GM23248 (cell line): ENCODE measurements around the gene DTX4. TPM values are rescaled to one million over a fixed set of nuclear protein-coding genes. Genes with fewer than 3 reads are reported as not detected.

Experiments used
- DNase-seq: peaks from one replicate; pipeline ENCODE4 v3.0.0-alpha.2; 2015
- H2AFZ ChIP-seq: fragments of 200-600 bp; sonication (generic); 2 replicates; pipeline ENCODE4 v1.6.1; 2016; ENCODE audit warnings: antibody characterized with exemption
- H3F3A ChIP-seq: fragments of 200-600 bp; sonication (generic); 2 replicates; pipeline ENCODE4 v1.6.1; 2016; ENCODE audit warnings: mild to moderate bottlenecking, antibody characterized with exemption, mixed run types; ENCODE audit not compliant: insufficient read depth
- H3K27ac ChIP-seq: fragments of 200-600 bp; sonication (generic); 2 replicates; pipeline ENCODE4 v1.5.1; 2016; ENCODE audit warnings: mild to moderate bottlenecking
- H3K27me3 ChIP-seq: fragments of 200-600 bp; sonication (generic); replicated peaks from 2 replicates; pipeline ENCODE4 v1.6.1; 2016; ENCODE audit warnings: mild to moderate bottlenecking; ENCODE audit not compliant: insufficient read depth
- H3K36me3 ChIP-seq: fragments of 200-600 bp; sonication (generic); 2 replicates; pipeline ENCODE4 v1.6.1; 2016; ENCODE audit warnings: low read depth, mild to moderate bottlenecking
- H3K4me1 ChIP-seq: fragments of 200-600 bp; sonication (generic); 2 replicates; pipeline ENCODE4 v1.6.1; 2016; ENCODE audit warnings: mild to moderate bottlenecking; ENCODE audit not compliant: insufficient read depth
- H3K4me2 ChIP-seq: fragments of 200-600 bp; sonication (generic); one replicate; pipeline ENCODE4 v1.6.1; 2016; ENCODE audit warnings: mild to moderate bottlenecking; ENCODE audit not compliant: unreplicated experiment
- H3K4me3 ChIP-seq: fragments of 200-600 bp; sonication (generic); 2 replicates; pipeline ENCODE4 v1.5.1; 2016; ENCODE audit warnings: mild to moderate bottlenecking
- H3K79me2 ChIP-seq: fragments of 200-600 bp; sonication (generic); 2 replicates; pipeline ENCODE4 v1.6.1; 2016; ENCODE audit warnings: mild to moderate bottlenecking; ENCODE audit not compliant: insufficient read depth
- H3K9ac ChIP-seq: fragments of 200-600 bp; sonication (generic); 2 replicates; pipeline ENCODE4 v1.6.1; 2016; ENCODE audit warnings: mild to moderate bottlenecking
- H3K9me2 ChIP-seq: fragments of 200-600 bp; sonication (generic); 2 replicates; pipeline ENCODE4 v1.6.1; 2016; ENCODE audit warnings: mixed run types, mild to moderate bottlenecking, moderate library complexity; ENCODE audit not compliant: insufficient read depth
- H3K9me3 ChIP-seq: fragments of 200-600 bp; sonication (generic); one replicate; pipeline ENCODE4 v1.6.1; 2017; ENCODE audit warnings: low read depth
- H4K20me1 ChIP-seq: fragments of 200-600 bp; sonication (generic); 2 replicates; pipeline ENCODE4 v1.6.0; 2016; ENCODE audit not compliant: insufficient read depth
- EZH2 ChIP-seq: fragments of 200-600 bp; sonication (generic); IDR thresholded peaks from 2 replicates; pipeline ENCODE4 v1.6.1; 2018; ENCODE audit warnings: antibody characterized with exemption, mild to moderate bottlenecking; ENCODE audit not compliant: insufficient read depth, poor library complexity, severe bottlenecking
- EZH2phosphoT487 ChIP-seq: fragments of 200-600 bp; sonication (generic); IDR thresholded peaks from 2 replicates; pipeline ENCODE4 v1.6.1; 2018; ENCODE audit warnings: antibody characterized with exemption, moderate library complexity, mild to moderate bottlenecking, low read depth; ENCODE audit not compliant: insufficient read depth
- WGBS, 2 experiments: methylation state at CpG; one replicate each; pipeline ENCODE4 v1.1.6; 2015 to 2017; ENCODE audit warnings: low lambda C conversion rate in 2 of 2, low coverage in 1 of 2; ENCODE audit errors: missing lambda C conversion rate in 2 of 2; 5-methylcytosine and 5-hydroxymethylcytosine counted together
- in situ Hi-C: fragments of 300-500 bp; cut with MboI; formaldehyde crosslinking; loops from 2 replicates; pipeline ENCODE4 v1.15.0; 2020
- polyA plus RNA-seq: library from polyadenylated mRNA; unstranded; fragments of >200 nt; fragmentation: Nextera tagmentation; extraction: Ambion mirVana; gene quantifications from 2 replicates; pipeline ENCODE4 v1.2.1, GENCODE V29; 2016
- total RNA-seq: library from RNA; depleted of rRNA; stranded (reverse); fragments of >200 nt; shearing (Covaris generic); gene quantifications from 2 replicates; pipeline ENCODE4 v1.2.3, GENCODE V29; 2014

The DTX4 gene
- total and polyA plus RNA-seq, 2 experiments from 2014 or later: 0.16 to 0.22 TPM

DNA sequence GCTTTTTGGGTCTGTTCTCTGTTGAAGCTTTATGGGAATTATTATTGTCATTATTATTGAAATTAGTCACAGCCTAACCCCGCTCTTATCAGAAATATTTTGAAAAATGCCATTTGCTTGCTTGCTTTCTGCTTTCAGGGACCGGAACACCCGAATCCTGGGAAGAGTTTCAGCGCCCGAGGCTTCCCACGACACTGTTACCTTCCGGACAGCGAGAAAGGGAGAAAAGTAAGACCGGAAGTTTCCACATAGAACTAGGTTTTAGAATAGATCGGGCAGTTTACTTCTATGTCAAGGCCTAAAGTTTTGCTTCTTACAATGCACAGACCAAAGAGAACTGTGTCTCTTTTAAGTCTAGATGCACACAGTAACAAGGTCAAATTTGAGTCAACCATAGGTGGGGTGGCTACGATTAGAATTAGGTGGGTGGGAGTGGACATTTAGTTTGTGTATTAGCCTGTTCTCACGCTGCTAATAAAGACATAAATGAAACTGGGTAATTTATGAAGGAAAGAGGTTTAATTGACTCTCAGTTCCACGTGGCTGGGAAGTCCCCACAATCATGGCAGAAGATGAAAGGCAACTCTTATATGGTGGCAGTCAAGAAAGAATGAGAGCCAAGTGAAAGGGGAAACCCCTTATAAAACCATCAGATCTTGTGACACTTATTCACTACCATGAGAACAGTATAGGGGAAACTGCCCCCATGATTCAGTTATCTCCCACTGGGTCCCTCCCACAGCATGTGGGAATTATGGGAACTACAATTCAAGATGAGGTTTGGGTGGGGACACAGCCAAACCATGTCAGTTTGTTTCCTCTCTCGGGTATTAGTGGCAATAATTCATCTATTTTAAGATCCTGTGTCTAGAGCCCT, 27.9 kb downstream of the DTX4 start:
- WGBS, 2 experiments: 79 to 83% methylated on average over 14 of the region's 14 CpGs
- Histone ChIP-seq H3K9ac (no peak overlapping the region), H3F3A (no peaks in the 10 kb centered on the region), H3K9me3 (no peaks in the 10 kb centered on the region), H3K4me3 (no peak overlapping the region), H3K36me3 (no peaks in the 10 kb centered on the region), H4K20me1 (no peaks in the 10 kb centered on the region), H3K79me2 (no peaks in the 10 kb centered on the region), H3K4me2 (no peak overlapping the region), H3K9me2 (no peaks in the 10 kb centered on the region), H2AFZ (no peak overlapping the region), H3K27ac (no peak overlapping the region), H3K4me1 (no peaks in the 10 kb centered on the region), H3K27me3 (peaks cover 8% of the 10 kb centered on the region)
- in situ Hi-C loops: loop anchor here (25.0 kb wide), 1 partner anchor 488 kb away; no protein-coding TSS in a partner anchor
- TF ChIP-seq EZH2phosphoT487 (no peak), EZH2 (no peak)
- DNase-seq: no peak

DNA sequence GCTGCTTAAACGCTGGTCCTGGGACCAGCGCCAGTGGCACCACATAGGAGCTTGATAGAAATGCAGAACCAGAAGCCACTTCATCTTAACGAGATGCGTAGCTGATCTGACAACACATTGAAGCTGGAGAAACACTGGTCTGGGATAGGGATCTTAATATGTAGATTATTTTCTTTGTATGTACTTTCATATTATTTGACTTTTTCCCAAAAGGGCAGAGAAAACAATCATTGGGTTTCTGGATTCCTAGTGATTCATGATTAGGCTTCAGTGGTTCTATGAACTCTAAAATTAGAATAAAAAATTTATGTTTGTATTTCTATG, 28.5 kb downstream of the DTX4 start:
- Histone ChIP-seq H3K27ac (no peak overlapping the region), H3K79me2 (no peaks in the 10 kb centered on the region), H2AFZ (no peak overlapping the region), H3K4me1 (no peaks in the 10 kb centered on the region), H3K36me3 (no peaks in the 10 kb centered on the region), H3K9me2 (no peaks in the 10 kb centered on the region), H3K4me2 (no peak overlapping the region), H3K4me3 (no peak overlapping the region), H3F3A (no peaks in the 10 kb centered on the region), H3K9ac (no peak overlapping the region), H4K20me1 (no peaks in the 10 kb centered on the region), H3K9me3 (no peaks in the 10 kb centered on the region), H3K27me3 (peaks cover 8% of the 10 kb centered on the region)
- DNase-seq: no peak
- TF ChIP-seq EZH2 (no peak), EZH2phosphoT487 (no peak)
- in situ Hi-C loops: no loop called here
- 73 to 79% methylated on average over 4 of the region's 4 CpGs for WGBS, 2 experiments

DNA sequence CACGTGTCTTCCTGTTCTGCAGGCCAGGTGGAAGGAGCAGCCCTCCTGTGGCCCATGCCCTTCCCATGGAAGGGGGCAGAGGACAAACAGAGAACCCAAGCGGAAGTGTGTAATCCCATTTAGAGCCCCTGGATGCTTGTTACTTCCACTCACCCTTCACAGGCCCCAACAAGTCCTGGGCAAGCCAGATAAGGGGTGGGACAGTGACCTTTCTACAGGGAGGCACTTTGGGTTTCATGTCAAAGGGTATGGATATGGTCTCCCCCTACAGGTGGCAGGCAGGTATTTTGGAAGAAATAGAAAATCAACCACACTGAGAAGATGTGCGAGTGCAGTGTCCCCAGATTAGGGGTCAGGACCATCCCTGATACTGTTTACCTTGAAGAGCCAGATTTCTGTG, 29.4 kb downstream of the DTX4 start:
- 83 to 89% methylated on average over 3 of the region's 3 CpGs for WGBS, 2 experiments
- H2AFZ ChIP-seq: no peak overlapping the region
- H3K9me3 ChIP-seq: no peaks in the 10 kb centered on the region
- TF ChIP-seq EZH2: no peak
- no peak for TF ChIP-seq EZH2phosphoT487
- no peak overlapping the region for H3K4me2 ChIP-seq
- no peaks in the 10 kb centered on the region for H3K4me1 ChIP-seq
- no peaks in the 10 kb centered on the region for H3K36me3 ChIP-seq
- no peak overlapping the region for H3K9ac ChIP-seq
- in situ Hi-C loops: no loop called here
- DNase-seq: no peak
- peaks cover 16% of the 10 kb centered on the region for H3K27me3 ChIP-seq
- no peak overlapping the region for H3K4me3 ChIP-seq
- no peaks in the 10 kb centered on the region for H3K9me2 ChIP-seq
- H3K79me2 ChIP-seq: no peaks in the 10 kb centered on the region
- no peaks in the 10 kb centered on the region for H4K20me1 ChIP-seq
- H3F3A ChIP-seq: no peaks in the 10 kb centered on the region
- H3K27ac ChIP-seq: no peak overlapping the region

DNA sequence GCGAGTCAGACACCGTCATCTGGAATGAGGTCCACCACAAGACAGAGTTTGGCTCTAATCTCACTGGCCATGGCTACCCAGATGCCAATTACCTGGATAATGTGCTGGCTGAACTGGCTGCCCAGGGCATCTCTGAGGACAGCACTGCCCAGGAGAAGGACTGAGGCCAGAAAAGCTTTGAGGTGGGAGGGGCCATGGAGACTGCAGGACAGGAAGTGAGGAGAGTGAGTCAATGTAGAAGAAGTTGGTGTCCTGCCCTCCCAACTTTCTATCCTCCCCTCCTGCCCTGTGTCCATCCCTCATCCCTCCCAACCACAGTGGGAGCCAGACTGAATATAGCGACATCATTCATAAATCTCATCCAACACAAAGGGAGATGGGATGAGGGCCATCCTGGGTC, 32.8 kb downstream of the DTX4 start:
- in situ Hi-C loops: no loop called here
- Histone ChIP-seq H3K36me3 (no peaks in the 10 kb centered on the region), H2AFZ (no peak overlapping the region)

More for the DNA sequence above, 32.8 kb downstream of the DTX4 start:
- no peaks in the 10 kb centered on the region for H3K9me2 ChIP-seq
- no peak overlapping the region for H3K9ac ChIP-seq
- H3K4me2 ChIP-seq: no peak overlapping the region
- peaks cover 14% of the 10 kb centered on the region; the same call in 1 of the 2 replicates for H3F3A ChIP-seq
- H4K20me1 ChIP-seq: no peaks in the 10 kb centered on the region
- H3K4me3 ChIP-seq: no peak overlapping the region
- WGBS, 2 experiments: 93 to 95% methylated on average over 3 of the region's 3 CpGs
- H3K27ac ChIP-seq: no peak overlapping the region
- peaks cover 18% of the 10 kb centered on the region for H3K4me1 ChIP-seq
- peak; percentile 41 for DNase-seq
- no peak for TF ChIP-seq EZH2phosphoT487
- TF ChIP-seq EZH2: no peak
- peaks cover 11% of the 10 kb centered on the region; the same call in 1 of the 2 replicates for H3K27me3 ChIP-seq
- no peaks in the 10 kb centered on the region for H3K9me3 ChIP-seq
- H3K79me2 ChIP-seq: no peaks in the 10 kb centered on the region
